Measurements from ENCODE around the gene PLA2G12B. TPM values are rescaled to one million over a fixed set of nuclear protein-coding genes. Genes with fewer than 3 reads are reported as not detected.

The PLA2G12B gene
- total RNA-seq, 3 donors from 2014 or later: not detected

DNA sequence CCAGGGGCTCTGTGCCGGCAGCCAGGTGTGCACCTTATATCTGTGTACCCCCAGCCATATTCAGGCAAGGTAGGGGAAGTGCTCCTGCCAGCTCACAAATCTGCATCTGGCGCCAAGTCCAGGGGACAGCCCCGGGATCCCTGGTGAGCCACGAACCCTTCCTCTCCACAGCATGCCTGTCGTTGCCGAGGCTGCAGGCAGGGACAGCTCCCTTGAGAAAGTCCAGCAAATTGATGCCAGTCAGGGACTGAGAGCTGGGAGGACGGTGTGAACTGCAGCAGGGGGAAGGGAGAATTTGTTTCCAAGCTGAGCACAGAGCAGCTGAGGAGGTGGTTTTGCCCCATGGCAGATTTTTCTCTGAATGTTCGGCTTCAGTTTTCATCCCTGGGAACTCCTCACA lies 919 bp downstream of the PLA2G12B start:
- Mint-ChIP-seq H3K4me1 (ENCODE audit: low read depth) (no peaks in the 10 kb centered on the region), H3K9me3 (no peaks in the 10 kb centered on the region), H3K36me3 (ENCODE audit: insufficient read depth) (no peaks in the 10 kb centered on the region), H3K4me3 (no peak overlapping the region), H3K27me3 (ENCODE audit: low read depth) (peaks cover 6% of the 10 kb centered on the region)
- ATAC-seq (no peak), DNase-seq (no peak)

DNA sequence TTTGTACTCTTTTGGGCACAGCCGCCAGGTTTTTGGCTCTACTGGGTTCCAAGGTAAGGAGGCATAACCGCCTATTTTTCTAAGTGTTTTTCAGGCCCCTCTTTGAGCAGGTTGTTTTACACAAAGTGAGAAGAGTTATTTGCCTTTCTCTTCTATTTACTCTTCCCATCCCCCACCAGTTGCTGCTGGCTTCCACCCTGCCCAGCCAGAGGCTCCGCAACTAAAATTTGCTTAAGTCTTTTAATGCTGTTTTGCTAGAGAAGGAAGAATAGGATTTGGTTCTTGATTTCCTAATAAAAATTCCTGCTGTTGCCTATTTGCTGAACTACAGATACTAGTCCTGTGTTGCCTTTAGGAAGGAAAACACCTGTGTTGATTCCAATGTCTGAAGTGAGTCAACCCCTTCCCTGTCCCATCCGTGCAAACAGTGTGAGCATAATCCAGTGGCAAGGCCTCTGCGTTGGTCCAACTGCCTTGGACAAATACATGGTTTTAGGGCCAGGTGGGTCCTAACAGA lies 1.9 kb downstream of the PLA2G12B start:
- no peaks in the 10 kb centered on the region for H3K4me1 Mint-ChIP-seq (ENCODE audit: low read depth)
- ATAC-seq: no peak
- no peaks in the 10 kb centered on the region for H3K36me3 Mint-ChIP-seq (ENCODE audit: insufficient read depth)
- peaks cover 6% of the 10 kb centered on the region for H3K27me3 Mint-ChIP-seq (ENCODE audit: low read depth)
- H3K4me3 Mint-ChIP-seq: no peak overlapping the region
- DNase-seq: no peak
- no peaks in the 10 kb centered on the region for H3K9me3 Mint-ChIP-seq

DNA sequence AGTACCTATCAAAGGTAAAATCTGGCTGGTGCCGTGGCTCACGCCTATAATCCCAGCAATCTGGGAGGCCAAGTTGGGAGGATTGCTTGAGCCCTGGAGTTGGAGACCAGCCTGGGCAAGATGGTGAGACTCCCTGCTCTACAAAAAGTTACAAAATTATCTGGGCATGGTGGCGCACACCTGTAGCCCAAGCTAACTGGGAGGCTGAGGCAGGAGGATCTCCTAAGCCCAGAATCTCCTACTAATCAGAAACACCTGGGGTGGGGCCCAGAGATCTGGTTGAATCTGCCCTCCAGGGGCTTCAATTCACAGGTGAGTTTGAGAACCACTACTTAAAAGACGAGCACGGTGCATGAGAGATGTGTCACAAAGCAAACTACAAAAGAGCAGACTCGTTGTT lies 2.4 kb downstream of the PLA2G12B start:
- Mint-ChIP-seq H3K9me3 (no peaks in the 10 kb centered on the region), H3K4me1 (ENCODE audit: low read depth) (no peaks in the 10 kb centered on the region), H3K27me3 (ENCODE audit: low read depth) (peaks cover 6% of the 10 kb centered on the region), H3K4me3 (no peak overlapping the region), H3K36me3 (ENCODE audit: insufficient read depth) (no peaks in the 10 kb centered on the region)
- ATAC-seq (no peak), DNase-seq (no peak)

DNA sequence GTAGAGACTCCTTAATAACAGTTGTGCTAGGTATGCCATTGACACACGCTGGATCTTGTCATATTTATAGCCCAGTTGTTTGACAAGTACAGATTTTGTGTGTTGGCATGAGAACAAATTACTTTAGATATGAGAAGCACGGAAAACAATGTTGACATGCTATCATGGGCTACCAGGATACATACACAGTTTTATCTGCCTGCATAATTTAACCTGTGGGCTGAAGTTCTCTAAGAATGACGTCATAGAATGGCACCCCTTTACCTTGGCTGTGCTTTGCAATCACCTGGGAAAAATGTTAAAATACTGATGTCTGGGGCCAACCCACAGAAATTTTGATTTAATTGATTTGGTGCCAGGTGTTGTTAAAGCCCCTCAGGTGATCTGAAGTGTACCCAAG lies 2.8 kb downstream of the PLA2G12B start:
- Mint-ChIP-seq H3K4me1 (ENCODE audit: low read depth) (no peaks in the 10 kb centered on the region), H3K36me3 (ENCODE audit: insufficient read depth) (no peaks in the 10 kb centered on the region), H3K9me3 (no peaks in the 10 kb centered on the region), H3K4me3 (no peak overlapping the region), H3K27me3 (ENCODE audit: low read depth) (peaks cover 6% of the 10 kb centered on the region)
- no peak for DNase-seq
- ATAC-seq: no peak

DNA sequence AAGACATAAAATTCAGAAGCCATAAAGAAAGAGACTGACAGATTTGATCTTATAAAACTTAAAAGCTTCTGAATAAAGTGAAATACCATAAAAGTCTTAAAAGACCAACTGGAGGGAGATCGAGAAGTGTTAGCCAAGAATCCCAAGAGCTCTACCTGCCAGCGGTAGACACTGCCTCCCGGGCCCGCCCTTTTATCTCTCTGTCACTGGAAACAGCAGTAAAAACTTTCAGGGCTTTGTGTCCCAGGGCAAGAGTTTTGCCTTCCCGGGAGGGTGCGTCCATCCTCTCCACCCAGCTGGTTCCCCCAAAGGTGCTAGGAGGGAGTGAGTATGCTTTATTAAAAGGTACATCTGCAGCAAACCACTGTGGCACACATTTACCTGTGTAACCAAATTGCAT lies 5.8 kb downstream of the PLA2G12B start:
- H3K9me3 Mint-ChIP-seq: no peaks in the 10 kb centered on the region
- ATAC-seq (no peak), DNase-seq (no peak)
- no peaks in the 10 kb centered on the region for H3K36me3 Mint-ChIP-seq (ENCODE audit: insufficient read depth)
- no peaks in the 10 kb centered on the region for H3K4me1 Mint-ChIP-seq (ENCODE audit: low read depth)
- no peak overlapping the region for H3K4me3 Mint-ChIP-seq
- peaks cover 9% of the 10 kb centered on the region for H3K27me3 Mint-ChIP-seq (ENCODE audit: low read depth)

DNA sequence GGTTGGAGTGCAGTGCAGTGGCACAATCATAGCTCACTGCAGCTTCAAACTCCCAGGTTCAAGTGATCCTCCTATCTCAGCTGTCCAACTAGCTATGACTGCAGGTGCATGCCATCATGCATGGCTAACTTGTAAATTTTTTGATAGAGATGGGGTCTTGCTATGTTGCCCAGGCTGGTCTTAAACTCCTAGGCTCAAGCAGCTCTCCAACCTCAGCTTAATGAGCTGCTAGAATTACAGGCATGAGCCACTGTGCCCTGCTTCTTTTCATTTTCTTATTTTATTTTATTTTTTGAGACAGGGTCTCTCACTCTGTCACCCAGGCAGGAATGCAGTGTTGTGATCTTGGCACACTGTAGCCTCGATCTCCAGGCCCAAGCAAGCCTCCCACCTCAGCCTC lies 7.6 kb downstream of the PLA2G12B start:
- Mint-ChIP-seq H3K4me1 (ENCODE audit: low read depth) (no peaks in the 10 kb centered on the region), H3K36me3 (ENCODE audit: insufficient read depth) (no peaks in the 10 kb centered on the region), H3K9me3 (no peaks in the 10 kb centered on the region), H3K4me3 (no peak overlapping the region), H3K27me3 (ENCODE audit: low read depth) (peaks cover 12% of the 10 kb centered on the region)
- ATAC-seq (no peak), DNase-seq (no peak)

DNA sequence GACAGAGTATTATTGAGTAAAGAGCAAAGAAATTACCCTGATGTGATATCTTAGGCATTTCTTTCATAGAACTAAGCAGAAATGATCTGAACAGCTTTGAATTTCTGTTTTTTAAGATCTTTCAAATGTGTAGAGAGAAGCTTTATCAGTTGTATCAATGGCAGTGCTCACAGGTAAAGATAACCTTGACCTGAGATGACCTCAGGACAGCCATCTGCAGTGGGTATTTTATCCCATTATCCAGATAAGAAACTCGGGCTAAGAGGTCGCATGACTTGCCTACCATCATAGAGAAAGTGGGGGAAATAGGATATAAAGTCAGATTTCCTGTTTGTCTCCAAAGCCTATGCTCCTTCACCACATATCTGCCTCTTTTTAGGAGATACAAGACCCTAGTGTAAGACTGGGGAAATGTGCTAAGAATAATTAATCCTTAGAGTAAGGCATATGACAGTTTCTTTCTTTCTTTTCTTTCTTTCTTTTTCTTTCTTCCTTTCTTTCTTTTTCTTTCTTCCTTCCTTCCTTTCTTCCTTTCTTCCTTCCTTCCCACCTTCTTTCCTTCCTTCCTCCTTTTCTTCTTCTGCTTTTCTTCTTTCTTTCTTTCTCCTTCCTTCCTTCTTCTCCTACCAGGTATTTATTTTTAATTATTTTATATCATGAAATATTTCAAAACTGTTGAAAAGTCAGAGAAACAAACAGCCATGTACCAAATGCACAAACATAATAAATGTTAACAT lies 10.9 kb downstream of the PLA2G12B start:
- H3K4me3 Mint-ChIP-seq: no peak overlapping the region
- H3K27me3 Mint-ChIP-seq (ENCODE audit: low read depth): peaks cover 6% of the 10 kb centered on the region
- H3K9me3 Mint-ChIP-seq: no peaks in the 10 kb centered on the region
- H3K4me1 Mint-ChIP-seq (ENCODE audit: low read depth): peaks cover 3% of the 10 kb centered on the region
- no peak for ATAC-seq
- DNase-seq: no peak
- no peaks in the 10 kb centered on the region for H3K36me3 Mint-ChIP-seq (ENCODE audit: insufficient read depth)

DNA sequence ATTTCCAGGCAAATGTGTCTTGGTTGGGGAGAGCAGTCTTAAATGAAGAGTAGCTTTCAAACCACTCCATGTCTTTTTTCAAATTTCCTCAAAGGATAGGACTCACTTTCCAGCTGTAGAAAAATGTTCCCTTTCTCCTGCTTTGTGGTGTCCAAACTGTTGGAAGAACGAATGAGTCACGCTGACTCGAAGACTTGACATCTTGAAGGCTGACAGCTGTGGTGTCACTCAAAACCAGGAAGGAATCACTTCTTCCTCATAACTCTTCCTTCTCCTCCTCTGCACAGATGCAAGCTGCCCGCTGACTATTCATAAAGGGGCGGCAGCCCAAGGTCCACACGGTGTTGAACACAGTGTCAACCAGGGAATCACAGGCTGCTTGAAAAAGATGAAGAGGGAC lies 19.2 kb downstream of the PLA2G12B start:
- H3K4me3 Mint-ChIP-seq: no peak overlapping the region
- no peak for DNase-seq
- no peak for ATAC-seq
- H3K4me1 Mint-ChIP-seq (ENCODE audit: low read depth): no peaks in the 10 kb centered on the region
- H3K9me3 Mint-ChIP-seq: no peaks in the 10 kb centered on the region
- H3K36me3 Mint-ChIP-seq (ENCODE audit: insufficient read depth): no peaks in the 10 kb centered on the region
- peaks cover 8% of the 10 kb centered on the region for H3K27me3 Mint-ChIP-seq (ENCODE audit: low read depth)

DNA sequence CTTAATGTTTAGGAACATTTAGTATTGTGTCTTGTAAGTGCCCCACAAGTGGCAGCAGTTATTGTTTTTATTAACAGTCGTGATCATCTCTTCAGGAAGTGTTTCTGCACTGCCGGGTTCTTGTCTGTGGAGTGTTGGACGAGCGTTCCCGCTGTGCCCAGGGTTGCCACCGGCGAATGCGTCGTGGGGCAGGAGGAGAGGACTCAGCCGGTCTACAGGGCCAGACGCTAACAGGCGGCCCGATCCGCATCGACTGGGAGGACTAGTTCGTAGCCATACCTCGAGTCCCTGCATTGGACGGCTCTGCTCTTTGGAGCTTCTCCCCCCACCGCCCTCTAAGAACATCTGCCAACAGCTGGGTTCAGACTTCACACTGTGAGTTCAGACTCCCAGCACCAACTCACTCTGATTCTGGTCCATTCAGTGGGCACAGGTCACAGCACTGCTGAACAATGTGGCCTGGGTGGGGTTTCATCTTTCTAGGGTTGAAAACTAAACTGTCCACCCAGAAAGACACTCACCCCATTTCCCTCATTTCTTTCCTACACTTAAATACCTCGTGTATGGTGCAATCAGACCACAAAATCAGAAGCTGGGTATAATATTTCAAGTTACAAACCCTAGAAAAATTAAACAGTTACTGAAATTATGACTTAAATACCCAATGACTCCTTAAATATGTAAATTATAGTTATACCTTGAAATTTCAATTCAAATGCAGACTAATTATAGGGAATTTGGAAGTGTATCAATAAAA lies 22.2 kb downstream of the PLA2G12B start:
- Mint-ChIP-seq H3K4me1 (ENCODE audit: low read depth) (no peaks in the 10 kb centered on the region), H3K9me3 (no peaks in the 10 kb centered on the region), H3K27me3 (ENCODE audit: low read depth) (peaks cover 8% of the 10 kb centered on the region), H3K4me3 (no peak overlapping the region), H3K36me3 (ENCODE audit: insufficient read depth) (no peaks in the 10 kb centered on the region)
- DNase-seq: no peak
- ATAC-seq: no peak

DNA sequence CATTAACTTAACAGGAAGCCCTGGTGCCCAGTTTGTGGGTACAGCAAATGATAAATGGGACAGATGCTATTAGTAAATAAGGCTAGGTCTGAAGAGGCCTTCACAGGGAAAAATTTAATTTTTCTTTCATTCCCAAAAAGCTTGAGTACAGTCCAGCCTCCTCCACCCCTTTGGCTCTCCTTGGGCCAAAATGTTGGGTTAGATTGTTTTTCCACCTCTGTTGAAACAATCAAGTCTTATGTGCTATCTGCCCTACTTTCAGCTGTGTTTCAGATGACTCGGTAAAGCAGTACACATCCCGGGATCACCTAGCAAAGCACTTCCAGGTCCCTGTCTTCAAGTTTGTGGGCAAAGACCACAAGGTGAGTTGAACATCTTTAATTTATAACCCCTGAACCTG lies 24.3 kb downstream of the PLA2G12B start:
- ATAC-seq (no peak), DNase-seq (no peak)
- Mint-ChIP-seq H3K9me3 (no peaks in the 10 kb centered on the region), H3K4me3 (no peak overlapping the region), H3K36me3 (ENCODE audit: insufficient read depth) (no peaks in the 10 kb centered on the region), H3K4me1 (ENCODE audit: low read depth) (no peaks in the 10 kb centered on the region), H3K27me3 (ENCODE audit: low read depth) (peaks cover 3% of the 10 kb centered on the region)

DNA sequence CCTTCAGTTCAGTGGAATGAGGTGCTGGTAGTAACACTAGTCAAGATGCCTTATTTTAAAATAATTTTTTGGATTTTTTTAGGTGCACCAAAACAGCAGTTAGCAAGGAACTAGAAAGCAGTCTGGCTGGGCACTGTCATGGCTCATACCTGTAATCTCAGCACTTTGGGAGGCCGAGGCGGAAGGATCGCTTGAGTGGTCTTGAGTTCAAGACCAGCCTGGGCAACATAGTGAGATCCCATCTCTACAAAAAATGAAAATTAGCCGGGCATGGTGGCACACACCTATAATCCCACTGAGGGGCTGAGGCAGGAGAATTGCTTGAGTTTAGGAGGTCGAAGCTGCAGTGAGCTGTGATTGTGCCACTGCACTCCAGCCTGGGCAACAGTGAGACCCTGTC lies 25.8 kb downstream of the PLA2G12B start:
- no peaks in the 10 kb centered on the region for H3K9me3 Mint-ChIP-seq
- H3K27me3 Mint-ChIP-seq (ENCODE audit: low read depth): peaks cover 11% of the 10 kb centered on the region
- no peak overlapping the region for H3K4me3 Mint-ChIP-seq
- H3K36me3 Mint-ChIP-seq (ENCODE audit: insufficient read depth): peaks cover 2% of the 10 kb centered on the region
- no peaks in the 10 kb centered on the region for H3K4me1 Mint-ChIP-seq (ENCODE audit: low read depth)
- DNase-seq (no peak), ATAC-seq (no peak)

DNA sequence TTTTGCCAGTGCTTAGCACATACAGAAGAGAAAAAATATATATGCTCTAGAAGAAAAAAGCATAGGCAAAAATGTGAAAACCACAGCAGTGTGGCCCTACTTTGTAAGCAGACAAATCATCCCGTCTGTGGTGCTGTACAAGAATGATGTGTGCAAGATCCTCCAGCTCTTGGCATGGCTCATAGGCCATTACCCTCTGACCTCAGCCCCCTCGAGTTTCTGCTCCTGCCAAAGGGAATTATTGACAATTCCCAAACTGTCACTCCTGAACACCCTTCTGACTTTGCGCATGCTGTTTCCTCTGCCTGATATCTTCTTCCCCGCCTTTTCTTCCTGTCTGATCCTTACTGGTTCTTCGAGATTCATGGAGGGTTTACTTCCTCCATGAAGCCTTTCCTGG lies 27.1 kb downstream of the PLA2G12B start:
- no peak overlapping the region for H3K4me3 Mint-ChIP-seq
- no peaks in the 10 kb centered on the region for H3K4me1 Mint-ChIP-seq (ENCODE audit: low read depth)
- ATAC-seq: no peak

DNA sequence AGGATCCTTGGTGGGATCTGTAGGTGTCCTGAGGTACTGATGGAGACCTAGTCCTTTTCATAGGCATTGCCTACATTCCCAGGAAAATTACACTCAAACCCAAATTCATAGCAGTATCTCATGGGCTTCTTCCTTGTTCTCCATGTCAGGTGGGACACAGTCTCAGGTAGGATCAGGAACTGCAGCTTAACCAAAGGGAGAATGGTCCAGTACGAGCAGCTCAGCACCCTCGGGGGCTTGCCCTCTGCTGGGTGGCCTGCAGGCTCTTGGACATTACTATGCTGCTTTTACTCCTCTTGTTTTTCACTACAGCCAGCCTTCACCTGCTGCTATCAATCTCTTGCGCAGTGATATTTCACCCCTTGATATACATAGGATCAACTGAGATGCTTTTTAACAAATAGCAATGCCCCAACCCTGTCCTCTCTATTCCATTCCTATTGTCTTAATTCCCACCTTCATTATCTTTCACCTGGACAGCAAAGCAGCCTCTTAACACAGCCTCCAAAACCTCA lies 28.6 kb downstream of the PLA2G12B start:
- H3K27me3 Mint-ChIP-seq (ENCODE audit: low read depth): peaks cover 16% of the 10 kb centered on the region
- no peaks in the 10 kb centered on the region for H3K4me1 Mint-ChIP-seq (ENCODE audit: low read depth)
- DNase-seq (no peak), ATAC-seq (no peak)
- no peak overlapping the region for H3K4me3 Mint-ChIP-seq
- H3K36me3 Mint-ChIP-seq (ENCODE audit: insufficient read depth): peaks cover 8% of the 10 kb centered on the region
- peaks cover 10% of the 10 kb centered on the region for H3K9me3 Mint-ChIP-seq

More for the DNA sequence above, 27.1 kb downstream of the PLA2G12B start:
- Mint-ChIP-seq H3K36me3 (ENCODE audit: insufficient read depth) (peaks cover 2% of the 10 kb centered on the region), H3K9me3 (peaks cover under 1% of the 10 kb centered on the region), H3K27me3 (ENCODE audit: low read depth) (peaks cover 11% of the 10 kb centered on the region)
- DNase-seq: no peak

DNA sequence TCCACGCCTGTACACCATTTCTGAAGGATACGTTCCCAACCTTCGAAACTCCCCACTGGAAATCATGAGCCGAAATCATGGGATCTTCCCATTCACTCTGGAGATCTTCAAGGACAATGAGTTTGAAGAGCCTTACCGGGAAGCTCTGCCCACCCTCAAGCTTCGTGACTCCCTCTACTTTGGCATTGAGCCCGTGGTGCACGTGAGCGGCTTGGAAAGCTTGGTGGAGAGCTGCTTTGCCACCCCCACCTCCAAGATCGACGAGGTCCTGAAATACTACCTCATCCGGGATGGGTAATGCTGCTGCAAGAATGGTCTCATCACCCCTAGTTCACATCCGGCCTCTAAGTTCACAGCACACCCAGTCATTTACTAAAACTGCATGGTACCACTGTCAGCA lies 30.3 kb downstream of the PLA2G12B start:
- peaks cover 20% of the 10 kb centered on the region for H3K27me3 Mint-ChIP-seq (ENCODE audit: low read depth)
- DNase-seq: no peak
- no peak overlapping the region for H3K4me3 Mint-ChIP-seq
- no peaks in the 10 kb centered on the region for H3K4me1 Mint-ChIP-seq (ENCODE audit: low read depth)
- peaks cover 16% of the 10 kb centered on the region for H3K9me3 Mint-ChIP-seq
- H3K36me3 Mint-ChIP-seq (ENCODE audit: insufficient read depth): peaks cover 8% of the 10 kb centered on the region
- ATAC-seq: no peak

All from activated T-cell treated with anti-CD3 and anti-CD28 coated beads, Interleukin-2, amount 50 U/mL, for 4 hours (primary cell).